Sigmoid colon (tissue), 7 donors: ENCODE data around the gene ARL10. TPM values are rescaled to one million over a fixed set of nuclear protein-coding genes. Genes with fewer than 3 reads are reported as not detected.
A peak's percentile ranks its signal among the peaks of the same experiment; 100 is the strongest.

Experiments used
- DNase-seq: peaks from one replicate; pipeline ENCODE4 v3.0.0-alpha.2; 2019
- H3K27ac ChIP-seq, 4 donors: fragments of 200-600 bp; sonication (generic); one replicate each; pipeline ENCODE4 v1.5.1; 2016 to 2019; ENCODE audit warnings: mild to moderate bottlenecking in 1 of 4
- H3K27me3 ChIP-seq, 3 donors: fragments of 200-600 bp; sonication (generic); one replicate each; pipeline ENCODE4 v1.5.1; 2019; ENCODE audit warnings: mild to moderate bottlenecking in 1 of 3
- H3K36me3 ChIP-seq, 4 donors: fragments of 200-600 bp; sonication (generic); one replicate each; pipeline ENCODE4 v1.5.1; 2016 to 2019
- H3K4me1 ChIP-seq, 4 donors: fragments of 200-600 bp; sonication (generic); one replicate each; pipeline ENCODE4 v1.5.1; 2017 to 2019
- H3K4me3 ChIP-seq, 4 donors: fragments of 200-600 bp; sonication (generic); one replicate each; pipeline ENCODE4 v1.5.1; 2017 to 2019; ENCODE audit warnings: mild to moderate bottlenecking in 2 of 4, moderate library complexity in 1 of 4
- H3K9me3 ChIP-seq, 4 donors: fragments of 200-600 bp in 3 of 4; sonication (generic) in 3 of 4; one replicate each; pipeline versions ENCODE4 v1.5.1 to v1.6.1; 2013 to 2019
- EP300 ChIP-seq, 4 donors: sonication (generic); formaldehyde crosslinking; IDR thresholded peaks; one replicate each; pipeline ENCODE4 v1.6.1; 2017; ENCODE audit warnings: antibody characterized with exemption in 4 of 4
- POLR2A ChIP-seq, 2 donors: fragments of 450-650 bp; IDR thresholded peaks; one replicate each; pipeline ENCODE4 v1.6.1; 2016; ENCODE audit warnings: antibody characterized with exemption in 2 of 2, mild to moderate bottlenecking in 2 of 2, moderate library complexity in 2 of 2
- POLR2AphosphoS5 ChIP-seq, 4 donors: sonication (generic); formaldehyde crosslinking; IDR thresholded peaks; one replicate each; pipeline ENCODE4 v1.6.1; 2017; ENCODE audit warnings: antibody characterized with exemption in 4 of 4
- WGBS, 2 donors: extraction: QIAGEN DNeasy Blood & Tissue Kit; methylation state at CpG; one replicate each; pipeline ENCODE4 v1.1.7; 2013; 5-methylcytosine and 5-hydroxymethylcytosine counted together
- intact Hi-C: fragments of 100-400 bp; cut with DNase I; formaldehyde crosslinking; loops from one replicate; pipeline ENCODE4 v1.15.1; 2023
- polyA plus RNA-seq, 3 donors: library from polyadenylated mRNA; stranded (reverse); fragments of 200-250 nt; gene quantifications; one replicate each; pipeline ENCODE4 v1.2.3, GENCODE V29; 2013
- total RNA-seq, 4 donors: library from RNA; depleted of rRNA; stranded (reverse); fragments of >200 nt; gene quantifications; one replicate each; pipeline ENCODE4 v1.1.0, GENCODE V29; 2016
- TF ChIP-seq, protein P1 (sequence below), 4 experiments: fragments of 450-650 bp in 3 of 4; fragments of 200-600 bp in 1 of 4; IDR thresholded peaks; one replicate each; pipeline ENCODE4 v1.5.1; 2016 to 2019; ENCODE audit warnings: antibody characterized with exemption in 4 of 4, mild to moderate bottlenecking in 3 of 4, moderate library complexity in 2 of 4
- donor health status: healthy with polysubstance abuse.
- donor health status: Bipolar disorder and iron deficiency.
- donor health status: healthy.

The ARL10 gene
- total and polyA plus RNA-seq, 7 donors, result 0.23 to 16.9 (median 5.6) TPM

GRCh38 chr5:176415952-176416924 is 51.0 kb downstream of the ARL10 start, which contains the start of gene CLTB:
CLTB (minus strand) TSS chr5:176416539; CDS start chr5:176416363, 176 bp downstream.
- Histone ChIP-seq H3K27me3 (no peaks in the 10 kb centered on the region), H3K9me3 (no peaks in the 10 kb centered on the region), H3K4me1 (peaks cover 0 to 48% (median 38%) of the 10 kb centered on the region in 4 donors), H3K27ac (peak within 1 kb of the TSS; percentile 92 to 95 (median 94)), H3K4me3 (peak within 1 kb of the TSS; percentile 85 to 100 (median 90)), H3K36me3 (no peaks in the 10 kb centered on the region)
- peak; percentile 95 for DNase-seq
- 1 to 2% methylated on average over 107 of the region's 107 CpGs for WGBS, 2 donors
- intact Hi-C loops, result loop anchor here (1.0 to 10.0 kb wide), 6 partner anchors 27 to 231 kb away; partner anchors contain the start of genes ARL10, FAF2, HIGD2A and NOP16
- TF ChIP-seq POLR2AphosphoS5 (IDR thresholded peaks at IDR 0.05) (peak; percentile 65 to 88 (median 80)), EP300 (IDR thresholded peaks at IDR 0.05) (no peak)
- TF ChIP-seq, protein P1, sequence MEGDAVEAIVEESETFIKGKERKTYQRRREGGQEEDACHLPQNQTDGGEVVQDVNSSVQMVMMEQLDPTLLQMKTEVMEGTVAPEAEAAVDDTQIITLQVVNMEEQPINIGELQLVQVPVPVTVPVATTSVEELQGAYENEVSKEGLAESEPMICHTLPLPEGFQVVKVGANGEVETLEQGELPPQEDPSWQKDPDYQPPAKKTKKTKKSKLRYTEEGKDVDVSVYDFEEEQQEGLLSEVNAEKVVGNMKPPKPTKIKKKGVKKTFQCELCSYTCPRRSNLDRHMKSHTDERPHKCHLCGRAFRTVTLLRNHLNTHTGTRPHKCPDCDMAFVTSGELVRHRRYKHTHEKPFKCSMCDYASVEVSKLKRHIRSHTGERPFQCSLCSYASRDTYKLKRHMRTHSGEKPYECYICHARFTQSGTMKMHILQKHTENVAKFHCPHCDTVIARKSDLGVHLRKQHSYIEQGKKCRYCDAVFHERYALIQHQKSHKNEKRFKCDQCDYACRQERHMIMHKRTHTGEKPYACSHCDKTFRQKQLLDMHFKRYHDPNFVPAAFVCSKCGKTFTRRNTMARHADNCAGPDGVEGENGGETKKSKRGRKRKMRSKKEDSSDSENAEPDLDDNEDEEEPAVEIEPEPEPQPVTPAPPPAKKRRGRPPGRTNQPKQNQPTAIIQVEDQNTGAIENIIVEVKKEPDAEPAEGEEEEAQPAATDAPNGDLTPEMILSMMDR (IDR thresholded peaks at IDR 0.05), result peak in 1 of 4 experiments; percentile 69

DNA sequence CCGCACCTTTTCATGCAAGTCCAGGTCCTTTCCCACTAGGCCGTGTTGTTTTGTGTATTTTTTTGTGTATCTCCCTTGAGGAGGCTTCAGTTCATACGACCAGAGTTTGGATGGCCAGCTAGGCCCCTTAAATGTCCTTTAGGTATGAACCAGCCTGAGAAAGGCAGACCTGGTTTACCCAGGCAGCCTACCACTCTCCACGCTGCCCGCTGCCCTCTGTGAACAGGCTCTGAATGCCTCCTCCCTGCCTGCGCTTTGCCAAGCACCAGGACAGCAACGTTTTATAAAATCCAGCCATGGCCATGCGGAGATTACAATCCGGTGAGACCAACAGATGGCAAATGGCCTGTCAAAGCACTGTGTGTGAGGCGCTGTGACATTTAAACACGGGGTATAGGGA is 51.7 kb downstream of the ARL10 start:
- peak overlapping the region; percentile 92 to 95 (median 94) for H3K27ac ChIP-seq
- H3K4me3 ChIP-seq, result peak overlapping the region in 3 of 4 donors; percentile 87 to 100 (median 92)
- TF ChIP-seq, protein P1 (IDR thresholded peaks at IDR 0.05), result no peak
- TF ChIP-seq POLR2A (IDR thresholded peaks at IDR 0.05) (no peak), POLR2AphosphoS5 (IDR thresholded peaks at IDR 0.05) (no peak), EP300 (IDR thresholded peaks at IDR 0.05) (no peak)
- no peaks in the 10 kb centered on the region for H3K27me3 ChIP-seq
- peaks cover 0 to 43% (median 38%) of the 10 kb centered on the region in 4 donors for H3K4me1 ChIP-seq
- no peaks in the 10 kb centered on the region for H3K9me3 ChIP-seq
- intact Hi-C loops, result loop anchor here (1.0 to 10.0 kb wide), 6 partner anchors 28 to 230 kb away; partner anchors contain the start of genes ARL10, FAF2, HIGD2A and NOP16
- H3K36me3 ChIP-seq, result no peaks in the 10 kb centered on the region
- DNase-seq, result no peak
- 85 to 86% methylated on average over 11 of the region's 11 CpGs for WGBS, 2 donors

GRCh38 chr5:176418251-176418650 is 53.0 kb downstream of the ARL10 start:
- TF ChIP-seq, protein P1 (IDR thresholded peaks at IDR 0.05), result no peak
- no peak for TF ChIP-seq POLR2A (IDR thresholded peaks at IDR 0.05)
- TF ChIP-seq POLR2AphosphoS5 (IDR thresholded peaks at IDR 0.05), result no peak
- TF ChIP-seq EP300 (IDR thresholded peaks at IDR 0.05), result no peak
- Histone ChIP-seq H3K27me3 (no peaks in the 10 kb centered on the region), H3K27ac (no peak overlapping the region), H3K9me3 (no peaks in the 10 kb centered on the region), H3K36me3 (no peaks in the 10 kb centered on the region), H3K4me3 (no peak overlapping the region), H3K4me1 (peaks cover 0 to 31% (median 31%) of the 10 kb centered on the region in 4 donors)
- no peak for DNase-seq
- intact Hi-C loops, result loop anchor here (5.0 to 10.0 kb wide), 2 partner anchors 157 to 229 kb away; partner anchors contain the start of gene TSPAN17
- WGBS, 2 donors, result 31 to 72% methylated on average over 9 of the region's 9 CpGs

DNA sequence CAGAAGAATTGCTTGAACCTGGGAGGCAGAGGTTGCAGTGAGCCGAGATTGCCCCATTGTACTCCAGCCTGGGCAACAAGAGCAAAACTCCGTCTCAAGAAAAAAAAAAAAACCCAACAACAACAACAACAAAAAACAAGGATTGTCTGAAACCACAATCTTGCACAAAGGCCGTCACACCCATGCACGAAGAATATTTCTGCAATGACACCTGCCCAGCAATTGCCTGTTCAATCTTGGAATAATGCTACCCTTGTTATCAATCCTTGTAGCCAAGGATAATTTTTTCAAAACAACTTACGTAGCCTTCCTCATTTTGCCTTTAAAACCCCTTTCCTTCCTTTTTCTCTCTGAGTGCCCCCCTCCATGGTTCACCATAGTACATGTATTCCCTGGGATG is 54.8 kb downstream of the ARL10 start:
- peaks cover 0 to 14% (median 13%) of the 10 kb centered on the region in 4 donors for H3K4me1 ChIP-seq
- DNase-seq, result no peak
- 91 to 92% methylated on average over 5 of the region's 5 CpGs for WGBS, 2 donors
- no peaks in the 10 kb centered on the region for H3K27me3 ChIP-seq
- TF ChIP-seq POLR2AphosphoS5 (IDR thresholded peaks at IDR 0.05) (no peak), POLR2A (IDR thresholded peaks at IDR 0.05) (no peak), EP300 (IDR thresholded peaks at IDR 0.05) (no peak)
- TF ChIP-seq, protein P1 (IDR thresholded peaks at IDR 0.05), result no peak
- no peaks in the 10 kb centered on the region for H3K9me3 ChIP-seq
- H3K27ac ChIP-seq, result no peak overlapping the region
- intact Hi-C loops, result no loop called here
- no peaks in the 10 kb centered on the region for H3K36me3 ChIP-seq
- H3K4me3 ChIP-seq, result no peak overlapping the region
